Epidermal melanocyte (primary cell): ENCODE data around the gene SERINC5.

ENCODE experiments used
- DNase-seq: peaks from one replicate; pipeline ENCODE4 v3.0.0; 2011; ENCODE audit warnings: low spot score; ENCODE audit not compliant: insufficient read length

Gene SERINC5

DNA sequence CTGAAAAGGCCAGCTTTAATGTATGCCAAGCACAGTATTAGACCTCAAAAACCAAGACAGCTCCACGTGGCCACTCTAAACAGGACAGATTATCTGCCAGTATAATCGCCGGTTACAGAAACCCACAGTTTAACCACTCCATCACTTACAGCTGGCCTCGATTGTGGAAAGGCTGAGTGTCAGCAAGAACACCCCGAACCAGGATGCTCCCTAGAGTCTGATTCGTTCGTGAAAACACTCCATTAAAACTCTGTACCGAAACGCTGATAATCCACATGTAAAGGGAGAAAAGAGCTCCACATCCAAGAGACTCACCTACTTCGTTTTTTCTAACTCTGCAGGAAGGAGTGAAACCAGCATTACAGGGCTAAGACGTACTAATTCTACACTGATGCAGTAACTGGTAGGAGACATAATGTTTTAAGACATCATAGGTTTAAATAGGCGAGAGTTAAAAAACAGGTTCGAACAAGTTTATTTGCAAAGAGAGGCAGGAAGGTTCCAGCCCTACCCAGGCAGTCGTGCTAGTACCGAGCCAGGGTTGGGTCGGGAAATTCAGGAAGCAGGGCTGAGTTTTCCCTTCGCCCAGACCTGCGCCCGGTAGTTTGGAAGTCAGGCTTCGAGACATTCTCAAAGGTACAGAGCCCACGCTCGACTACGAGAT, 949 bp downstream of the SERINC5 start:
- DNase-seq = no peak

DNA sequence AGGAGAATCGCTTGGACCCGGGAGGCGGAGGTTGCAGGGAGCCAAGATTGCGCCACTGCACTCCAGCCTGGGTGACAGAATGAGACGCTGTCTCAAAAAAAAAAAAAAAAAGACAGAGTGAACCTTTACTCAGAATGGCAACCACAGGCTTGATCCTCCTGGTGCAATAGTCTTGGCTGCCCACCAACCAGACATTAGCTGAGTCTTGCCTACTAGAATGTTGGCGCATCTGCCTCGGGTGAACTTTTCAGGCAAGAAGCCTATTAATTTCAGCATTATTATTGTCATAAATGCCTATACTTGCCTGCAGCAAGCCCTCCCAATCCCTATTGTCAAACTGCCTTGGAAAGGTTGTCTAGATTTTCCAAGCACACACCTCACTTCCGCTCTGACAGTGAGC, 4.2 kb downstream of the SERINC5 start:
- no peak for DNase-seq

DNA sequence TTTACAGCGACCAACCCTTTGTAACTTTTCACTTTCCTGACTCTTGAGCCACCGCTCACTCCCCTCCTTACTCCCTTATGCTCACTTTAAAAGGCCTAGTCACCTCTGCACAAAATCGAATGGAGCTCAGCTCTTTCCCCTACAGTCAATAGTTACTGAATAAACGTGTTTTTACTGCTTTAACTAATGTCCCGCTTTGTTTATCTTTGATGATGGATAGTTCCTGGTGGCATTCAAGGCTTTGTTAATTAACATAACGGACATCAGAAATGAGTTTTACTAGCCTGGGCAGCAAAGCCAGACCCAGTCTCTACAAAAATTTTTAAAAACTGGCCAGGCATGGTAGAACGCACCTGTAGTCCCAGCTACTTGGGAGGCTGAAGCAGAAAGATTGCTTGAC, 5.0 kb downstream of the SERINC5 start:
- no peak for DNase-seq

DNA sequence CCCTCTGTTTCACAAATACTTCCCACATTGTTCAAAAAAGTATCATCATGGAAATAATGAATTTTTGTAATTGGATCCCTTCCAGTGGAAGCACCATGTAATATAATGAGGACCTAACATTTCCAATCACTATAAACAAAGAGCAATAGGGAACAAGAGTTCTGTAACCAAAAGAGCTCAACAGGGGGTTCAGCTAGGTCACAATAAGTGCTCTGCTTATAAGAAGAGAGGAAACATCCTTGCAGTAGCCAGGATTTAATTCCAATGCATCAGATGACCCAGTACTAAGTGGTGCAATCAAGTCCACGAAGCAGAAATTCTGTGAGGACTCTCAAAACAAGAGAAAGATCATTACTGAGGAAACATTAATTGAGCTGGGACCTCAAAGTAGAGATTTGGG, 5.9 kb downstream of the SERINC5 start:
- DNase-seq = no peak

DNA sequence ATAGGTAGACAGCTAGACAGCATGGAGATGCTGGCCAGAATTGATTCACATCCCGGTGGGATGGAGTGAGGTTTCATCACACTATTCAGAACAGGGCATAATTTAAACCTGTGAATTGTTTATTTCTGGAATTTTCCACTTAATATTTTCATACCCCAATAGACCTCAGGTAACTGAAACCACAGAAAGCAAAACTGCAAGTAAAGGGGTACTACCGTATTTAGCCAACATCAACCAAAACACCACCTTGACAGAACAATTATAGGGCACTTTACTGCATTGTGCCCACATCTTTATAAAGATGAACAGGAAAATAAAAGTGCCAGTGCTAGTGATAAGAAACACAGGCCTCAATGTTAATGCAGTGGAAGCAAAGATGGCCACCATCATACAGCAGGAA, 7.5 kb downstream of the SERINC5 start:
- no peak for DNase-seq

DNA sequence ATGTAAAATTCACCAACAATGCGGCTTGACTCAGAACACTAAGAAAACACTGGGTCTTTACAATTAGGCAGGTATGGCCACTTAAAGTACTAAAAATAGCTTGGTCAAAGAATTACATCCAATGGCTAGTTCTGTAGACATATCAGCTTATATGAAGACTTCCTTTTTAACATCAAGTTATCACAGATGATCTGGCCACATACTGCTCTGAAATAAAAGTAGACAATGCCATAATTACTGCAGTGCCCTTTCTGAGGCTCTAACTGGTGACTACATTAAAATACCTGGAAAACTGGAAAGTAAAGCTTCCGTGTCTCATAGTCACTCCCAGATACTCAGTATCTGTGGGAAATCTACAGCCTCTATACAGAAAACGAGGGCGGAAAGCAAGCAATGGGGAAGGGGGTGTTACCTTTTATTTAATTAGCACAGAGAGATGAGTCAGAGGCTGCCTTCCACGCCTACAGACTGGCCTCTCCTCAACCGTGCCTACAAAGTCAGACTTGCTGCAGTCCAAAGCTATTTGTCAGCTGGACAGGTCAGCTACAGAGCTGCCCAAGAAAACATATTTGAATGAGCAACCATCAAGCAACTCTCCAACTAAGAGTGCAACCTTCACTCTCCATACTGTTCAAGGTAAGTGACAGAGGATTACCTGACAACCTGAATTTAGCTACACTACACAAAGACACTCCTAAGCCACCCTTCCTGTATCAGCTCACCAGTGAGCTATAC, 8.7 kb downstream of the SERINC5 start:
- no peak for DNase-seq

DNA sequence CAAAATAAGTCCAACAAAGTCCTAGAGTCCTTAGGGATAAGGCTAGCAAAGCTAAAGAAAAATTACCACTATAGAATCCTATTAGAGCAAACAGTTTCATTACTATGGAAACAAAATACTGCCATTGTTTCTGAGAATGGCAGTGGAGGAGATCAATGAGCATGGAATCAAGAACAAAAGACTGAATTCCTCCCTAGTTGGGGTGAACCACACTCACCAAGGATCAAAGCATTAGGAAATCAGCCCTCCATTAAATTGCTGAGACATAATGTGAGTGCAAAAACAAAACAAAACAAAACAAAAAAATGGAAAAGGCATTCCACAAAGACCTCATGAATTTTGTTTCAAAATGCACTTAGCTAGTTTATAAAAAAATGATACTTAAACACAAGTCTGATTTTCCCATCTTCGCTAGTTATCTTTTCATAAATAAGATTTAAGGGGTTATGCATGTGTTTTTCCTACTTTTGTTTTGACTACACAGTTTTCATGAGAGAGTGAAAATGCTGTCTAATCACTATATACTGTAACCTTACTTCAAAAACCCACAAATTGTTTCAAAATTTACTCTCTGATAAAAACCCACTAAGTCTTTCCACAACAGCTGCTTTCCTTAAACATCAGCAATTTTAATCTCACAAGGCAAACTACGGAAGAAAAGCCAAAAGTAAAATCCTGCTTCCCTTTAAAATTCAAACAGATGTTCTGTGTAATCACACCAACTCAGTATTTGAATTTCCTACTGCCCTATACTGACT, 9.7 kb downstream of the SERINC5 start:
- DNase-seq = no peak

DNA sequence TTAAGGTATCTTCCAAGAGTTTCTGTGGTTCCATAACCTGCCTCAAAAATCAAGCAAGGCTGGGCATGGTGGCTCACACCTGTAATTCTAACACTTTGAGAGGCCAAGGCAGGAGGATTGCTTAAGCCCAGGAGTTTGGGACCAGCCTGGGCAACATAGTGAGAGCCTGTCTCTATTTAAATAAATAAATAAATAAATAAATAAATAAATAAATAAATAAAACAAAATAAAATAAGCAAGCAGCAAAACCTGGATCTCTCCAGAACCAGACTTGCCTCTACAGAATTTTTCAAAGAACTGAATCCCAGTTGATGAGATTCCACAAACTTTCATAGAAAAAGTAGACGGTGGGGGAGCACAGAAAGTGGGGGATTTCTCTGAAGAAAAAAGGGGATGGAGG, 12.3 kb downstream of the SERINC5 start:
- no peak for DNase-seq

DNA sequence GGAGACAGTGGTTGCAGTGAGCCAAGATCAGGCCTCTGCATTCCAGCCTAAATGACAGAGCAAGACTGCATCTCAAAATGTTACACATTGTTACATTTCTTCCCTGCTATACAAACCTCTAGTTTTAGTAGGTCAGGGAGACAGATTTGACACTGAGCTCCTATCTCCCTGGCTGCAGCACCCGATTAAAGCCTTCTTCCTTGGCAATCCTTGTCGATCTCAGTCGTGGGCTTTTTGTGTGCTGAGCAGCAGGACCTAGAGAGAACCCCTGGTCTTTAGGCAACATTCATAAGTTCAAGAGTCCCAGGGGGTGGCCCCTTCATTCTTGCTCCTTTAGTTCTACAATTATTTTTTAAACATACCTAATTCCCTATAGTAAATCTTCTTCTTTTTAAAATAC, 13.0 kb downstream of the SERINC5 start:
- DNase-seq = no peak

DNA sequence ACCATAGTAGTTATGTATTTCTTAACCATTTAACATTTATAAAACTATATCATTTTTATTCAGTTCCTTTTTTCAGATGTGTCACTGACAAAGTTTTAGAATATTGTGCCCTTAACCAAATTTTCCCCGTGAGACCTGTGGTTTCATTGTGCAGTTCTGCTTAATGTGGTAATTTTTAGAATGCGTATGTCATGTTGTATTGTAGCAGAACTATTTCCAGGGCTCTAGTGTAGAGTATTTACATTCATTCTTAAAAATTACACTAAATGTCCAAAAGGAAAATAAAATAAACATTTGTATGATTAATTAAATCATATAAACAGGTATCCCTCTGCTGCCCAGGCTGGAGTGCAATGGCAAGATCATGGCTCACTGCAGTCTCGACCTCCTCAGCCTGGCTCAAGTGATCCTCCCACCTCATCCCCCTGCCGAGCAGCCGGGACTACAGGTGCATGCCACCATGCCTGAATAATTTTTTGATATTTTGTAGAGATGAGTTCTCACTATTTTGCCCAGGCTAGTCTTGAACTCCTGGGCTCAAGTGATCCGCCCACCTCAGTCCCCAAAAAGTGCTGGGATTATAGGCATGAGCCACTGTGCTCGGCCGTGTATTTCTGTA, 15.4 kb downstream of the SERINC5 start:
- no peak for DNase-seq

DNA sequence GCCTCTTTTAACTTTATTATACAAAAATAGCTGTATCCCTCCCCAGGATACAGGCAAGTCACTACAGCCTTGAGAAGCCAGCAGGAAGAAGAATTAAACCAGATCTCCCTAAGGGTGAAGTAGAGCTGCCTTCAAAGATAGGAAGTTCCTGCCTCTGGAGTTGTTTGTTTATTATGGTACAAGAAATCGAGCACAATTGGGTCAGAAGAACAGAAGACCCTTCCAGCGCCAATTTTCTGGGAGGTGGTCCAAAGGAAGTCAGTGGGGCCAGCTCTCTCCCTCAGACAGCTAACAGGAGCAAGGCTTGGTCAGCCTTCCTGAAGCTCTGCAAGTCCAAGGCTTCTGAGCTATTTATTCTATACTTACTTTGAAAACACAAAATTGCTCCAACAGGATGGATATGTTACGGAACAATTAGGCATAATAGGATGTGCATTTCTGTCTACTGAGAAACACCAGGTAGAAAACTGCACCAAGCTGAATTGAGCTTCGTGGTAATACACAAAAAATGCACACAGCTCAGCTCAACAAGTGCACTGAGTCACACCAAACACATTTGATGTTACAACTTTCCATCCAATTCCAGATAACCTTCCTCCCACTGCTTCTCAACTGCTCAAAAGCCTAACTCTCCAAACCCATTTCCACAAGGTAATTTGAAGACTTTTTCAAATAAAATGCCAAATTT, 16.0 kb downstream of the SERINC5 start:
- no peak for DNase-seq

DNA sequence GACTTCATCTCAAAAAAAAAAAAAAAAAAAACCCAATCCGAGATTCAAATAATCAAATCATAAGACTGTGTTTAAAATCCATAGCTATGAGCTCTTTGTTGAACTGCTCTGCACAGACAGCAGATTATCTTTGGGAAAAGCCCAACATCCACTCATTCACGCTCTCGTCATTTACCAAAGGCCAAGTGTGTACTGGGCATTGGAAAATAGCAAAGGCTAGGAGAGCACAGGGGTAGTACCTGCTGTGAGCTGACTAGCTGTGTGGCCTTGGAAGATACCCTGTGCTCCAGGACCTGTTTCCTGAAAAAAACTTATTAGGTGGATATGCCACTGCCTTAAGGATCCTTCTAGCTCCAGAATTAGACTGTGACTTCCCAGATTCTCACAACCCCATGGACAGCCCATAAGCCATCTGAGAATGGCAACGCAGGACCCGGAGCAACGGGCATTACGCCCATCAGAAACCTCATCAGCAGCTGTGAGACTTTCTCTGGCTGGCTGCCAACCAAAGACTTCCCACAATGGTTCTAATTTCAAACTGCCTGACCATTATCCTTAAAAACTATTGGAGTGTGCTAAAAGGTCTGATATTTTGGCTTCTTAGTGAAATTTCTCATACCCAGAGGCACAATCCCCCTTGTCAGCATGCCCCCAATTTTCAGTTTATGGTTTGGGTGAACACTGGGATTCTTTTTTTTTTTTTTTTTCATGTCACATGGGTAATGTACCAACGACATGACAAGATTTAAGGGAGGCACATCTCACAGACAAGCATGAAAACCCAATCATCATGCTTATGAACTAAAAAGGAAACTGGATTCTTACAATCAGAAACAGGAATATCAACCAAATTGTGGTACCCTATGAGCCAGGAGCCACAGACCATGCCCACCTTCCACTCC, 16.8 kb downstream of the SERINC5 start:
- DNase-seq = no peak

DNA sequence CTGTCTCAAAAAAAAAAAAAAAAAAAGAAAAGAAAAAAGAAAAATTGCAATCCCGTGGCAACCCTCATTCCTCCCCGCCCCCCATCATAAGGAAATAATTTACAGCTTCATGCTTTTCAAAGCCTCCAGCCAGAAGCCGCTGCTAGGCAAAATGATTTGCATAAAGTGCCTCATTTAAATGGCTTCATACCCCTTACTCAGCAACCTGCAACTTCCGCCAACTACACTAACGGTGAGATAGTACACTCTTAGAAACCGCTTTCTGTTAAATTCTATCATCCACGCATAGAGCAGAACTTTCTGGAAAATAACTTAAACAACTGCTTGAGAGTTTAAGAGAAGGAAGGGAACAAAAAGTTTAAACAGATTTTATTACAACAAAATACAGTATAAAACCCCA, 17.8 kb downstream of the SERINC5 start:
- no peak for DNase-seq

DNA sequence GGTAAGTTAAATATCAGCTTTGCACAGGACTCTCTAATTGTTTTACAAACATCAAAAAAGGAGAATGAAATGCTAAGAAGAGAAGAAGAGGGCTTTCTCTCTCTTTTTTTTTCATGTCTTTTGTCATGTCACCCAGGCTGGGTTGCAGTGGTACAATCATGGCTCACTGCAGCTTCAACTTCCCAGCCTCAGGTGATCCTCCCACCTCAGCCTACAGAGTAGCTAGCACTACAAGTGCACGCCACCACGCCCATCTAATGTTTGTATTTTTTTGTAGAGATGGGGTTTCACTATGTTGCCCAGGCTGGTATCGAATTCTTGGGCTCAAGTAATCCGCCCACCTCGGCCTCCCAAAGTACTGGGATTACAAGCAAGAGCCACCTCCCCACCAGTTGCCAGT, 18.6 kb downstream of the SERINC5 start:
- DNase-seq = no peak

DNA sequence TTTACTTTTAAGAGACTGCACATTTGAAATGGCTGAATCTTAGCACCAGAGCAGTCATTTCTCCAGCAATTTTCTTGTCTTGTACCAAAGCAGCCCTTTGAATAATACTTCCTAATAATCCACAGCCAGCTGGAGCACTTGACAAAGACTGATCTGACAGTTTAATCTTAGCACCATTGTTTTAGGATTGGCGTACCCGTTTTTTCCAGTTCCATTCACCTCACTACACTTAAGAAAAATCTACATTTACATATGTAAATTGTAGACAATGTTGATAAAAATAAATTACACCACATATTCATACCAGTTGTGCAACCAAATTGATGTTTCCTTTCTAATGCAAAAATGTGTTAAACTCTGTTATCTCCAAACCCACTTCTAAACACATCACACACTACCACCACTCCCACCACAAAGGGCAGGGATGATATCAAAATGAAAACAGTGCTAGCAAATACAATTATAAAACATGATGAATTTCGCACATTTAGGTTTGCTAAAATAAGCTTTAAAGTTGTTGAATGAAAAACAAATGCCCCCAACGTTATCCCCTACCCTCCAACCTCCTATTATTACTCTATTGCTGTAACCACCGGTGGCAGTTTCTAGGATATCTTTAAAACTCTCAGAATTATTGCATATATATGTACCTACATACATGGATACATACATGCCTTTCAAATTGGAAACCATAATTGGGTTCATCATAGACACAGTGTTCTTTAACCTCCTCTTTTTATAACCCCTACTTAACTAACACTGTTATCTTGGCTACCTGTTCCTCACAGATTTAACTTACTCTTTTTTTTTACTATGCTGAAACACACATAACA, 21.5 kb downstream of the SERINC5 start:
- DNase-seq = no peak

DNA sequence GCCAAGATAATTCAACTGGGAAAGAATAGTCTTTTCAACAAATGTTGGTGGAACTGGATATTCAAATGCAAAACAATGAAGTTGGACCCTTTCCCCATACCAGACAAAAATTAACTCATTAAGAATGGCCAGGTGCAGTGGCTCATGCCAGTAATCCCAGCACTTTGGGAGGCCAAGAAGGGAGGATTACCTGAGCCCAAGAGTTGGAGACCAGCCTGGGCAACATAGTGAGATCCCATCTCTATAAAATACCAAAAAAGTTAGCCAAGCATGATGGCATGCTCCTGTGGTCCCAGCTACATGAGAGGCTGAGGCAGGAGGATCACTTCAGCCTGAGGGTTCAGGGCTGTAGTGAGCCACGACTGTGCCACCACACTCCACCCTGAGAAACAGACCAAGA, 24.2 kb downstream of the SERINC5 start:
- DNase-seq = no peak

DNA sequence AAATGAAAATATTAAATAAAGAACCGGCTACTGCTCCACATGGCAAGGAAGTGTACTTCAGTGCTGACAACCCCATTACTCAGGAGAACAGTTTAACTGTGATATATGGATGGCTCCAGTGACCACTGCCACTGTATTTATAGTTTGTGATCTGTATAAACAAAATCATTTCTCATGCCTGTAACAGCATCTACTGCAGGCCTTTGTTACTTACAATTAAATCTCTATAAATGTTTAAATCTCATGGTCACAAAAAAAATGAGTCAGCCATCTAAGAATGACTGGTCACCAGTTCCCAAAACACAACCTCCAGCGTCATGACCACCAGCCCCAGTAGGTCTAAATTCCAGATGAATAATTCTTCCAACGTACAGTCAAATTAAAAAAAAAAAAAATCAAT, 24.6 kb downstream of the SERINC5 start:
- no peak for DNase-seq

DNA sequence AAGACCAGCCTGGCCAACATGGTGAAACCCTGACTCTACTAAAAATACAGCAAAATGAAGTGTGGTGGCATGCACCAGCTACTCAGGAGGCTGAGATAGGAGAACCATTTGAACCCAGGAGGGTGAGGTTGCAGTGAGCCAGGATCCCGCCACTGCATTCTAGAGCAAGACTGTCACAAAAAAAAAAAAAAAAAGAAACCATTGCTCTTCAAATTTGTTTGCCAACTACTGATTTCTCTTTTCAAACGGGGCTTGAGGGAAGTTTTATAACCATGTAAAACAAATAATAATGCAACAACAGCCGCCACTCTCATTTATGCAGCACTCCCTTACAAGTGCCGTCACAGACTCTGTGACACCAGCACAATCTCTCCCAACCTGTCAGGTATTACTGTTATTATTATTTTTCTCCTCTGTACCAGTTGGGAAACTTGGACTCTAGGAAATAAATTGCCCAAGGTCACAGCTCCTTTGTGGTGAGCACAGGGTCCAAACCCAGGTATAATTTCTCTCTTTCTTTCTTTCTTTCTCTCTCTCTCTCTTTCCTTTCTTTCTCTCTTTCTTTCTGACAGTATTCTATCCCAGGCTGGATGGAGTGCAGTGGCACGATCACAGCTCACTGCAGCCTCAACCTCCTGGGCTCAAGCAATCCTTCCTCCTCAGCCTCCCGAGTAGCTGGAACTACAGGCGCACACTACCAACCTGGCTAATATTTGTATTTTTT, 25.4 kb downstream of the SERINC5 start:
- no peak for DNase-seq

DNA sequence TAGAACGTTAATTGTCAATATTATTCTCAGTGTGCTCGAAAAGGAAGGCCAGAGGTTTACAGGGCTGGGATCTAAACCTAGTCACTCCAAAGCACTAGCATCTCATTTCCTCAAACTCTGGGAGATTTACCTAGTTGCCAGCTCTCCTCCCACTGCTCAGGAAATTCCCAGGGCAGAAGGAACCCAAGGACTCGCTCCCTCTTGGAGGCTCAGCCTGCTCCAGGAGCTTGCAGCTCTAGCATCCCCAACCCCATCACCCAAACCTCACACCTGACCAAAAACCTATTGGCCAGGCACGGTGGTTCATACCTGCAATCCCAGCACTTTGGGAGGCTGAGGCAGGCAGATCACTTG, 26.0 kb downstream of the SERINC5 start:
- DNase-seq = no peak
